GM19372 (cell line): Measurements from ENCODE around the gene GABRA1.

Source experiments
- ATAC-seq: cut with Tn5 transposase; IDR thresholded peaks from one replicate; pipeline ENCODE4 v1.9.1; 2021; ENCODE audit warnings: mild to moderate bottlenecking, low read depth, moderate library complexity; ENCODE audit not compliant: unreplicated experiment

The GABRA1 gene

GRCh38 chr5:161847941-161848391 is at the start of gene GABRA1:
TSS of gene GABRA1 (plus strand) at chr5:161848120. CDS start at chr5:161850811, 2,691 bp downstream.
- ATAC-seq, result no peak

GRCh38 chr5:161799316-161799715 is 48.6 kb upstream of the GABRA1 start:
- no peak for ATAC-seq

- ATAC-seq, result no peak
Observed at GRCh38 chr5:161804263-161804662, 43.7 kb upstream of the GABRA1 start.

- no peak for ATAC-seq
Observed at GRCh38 chr5:161846746-161847145, 1.2 kb upstream of the GABRA1 start.

GRCh38 chr5:161847447-161847846 is 473 bp upstream of the GABRA1 start:
- ATAC-seq, result no peak

- ATAC-seq, result no peak
Observed at GRCh38 chr5:161850491-161850890, 2.6 kb downstream of the GABRA1 start.

GRCh38 chr5:161851691-161852299 is 3.9 kb downstream of the GABRA1 start:
- no peak for ATAC-seq

- no peak for ATAC-seq
Observed at GRCh38 chr5:161857358-161857757, 9.4 kb downstream of the GABRA1 start.

- no peak for ATAC-seq
Observed at GRCh38 chr5:161863259-161863658, 15.3 kb downstream of the GABRA1 start.

GRCh38 chr5:161863811-161864210 is 15.9 kb downstream of the GABRA1 start:
- ATAC-seq, result no peak

- no peak for ATAC-seq
Observed at GRCh38 chr5:161865510-161865909, 17.6 kb downstream of the GABRA1 start.

- no peak for ATAC-seq
Observed at GRCh38 chr5:161889971-161890370, 42.1 kb downstream of the GABRA1 start.

GRCh38 chr5:161895514-161895913 is 47.6 kb downstream of the GABRA1 start:
- no peak for ATAC-seq

- no peak for ATAC-seq
Observed at GRCh38 chr5:161897033-161897432, 49.1 kb downstream of the GABRA1 start.

GRCh38 chr5:161899590-161899989 is 51.7 kb downstream of the GABRA1 start:
- no peak for ATAC-seq

- ATAC-seq, result no peak
Observed at GRCh38 chr5:161900981-161901380, 53.1 kb downstream of the GABRA1 start.

- no peak for ATAC-seq
Observed at GRCh38 chr5:161921781-161922180, 73.9 kb downstream of the GABRA1 start.

GRCh38 chr5:161924270-161924669 is 76.3 kb downstream of the GABRA1 start:
- ATAC-seq, result no peak

GRCh38 chr5:161925960-161926359 is 78.0 kb downstream of the GABRA1 start:
- no peak for ATAC-seq

GRCh38 chr5:161934486-161934885 is 86.6 kb downstream of the GABRA1 start:
- ATAC-seq, result no peak

- ATAC-seq, result no peak
Observed at GRCh38 chr5:161944974-161945373, 97.1 kb downstream of the GABRA1 start.

GRCh38 chr5:161946911-161947310 is 99.0 kb downstream of the GABRA1 start:
- no peak for ATAC-seq
